ENCODE results near the gene PPFIA2.

DNA sequence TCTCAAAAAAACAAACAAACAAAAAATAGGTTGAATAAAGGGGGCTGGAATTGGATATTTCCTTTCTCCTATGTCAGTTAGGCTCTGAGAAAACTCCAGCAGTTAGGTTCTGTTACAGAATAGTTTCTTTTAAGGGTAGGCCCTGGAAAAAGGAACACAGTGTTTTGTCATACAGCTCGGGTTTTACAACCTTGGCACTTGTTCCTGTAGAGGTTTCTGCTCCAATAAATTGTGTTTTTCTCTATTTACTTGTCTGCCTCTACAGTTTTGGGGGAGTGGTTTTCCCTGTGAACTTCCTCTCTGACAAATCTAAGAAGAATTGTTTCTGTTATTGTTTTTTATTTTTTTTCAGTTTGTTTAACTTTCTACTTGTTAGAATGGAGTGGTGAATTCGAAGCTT, 513.7 kb downstream of the PPFIA2 start:
- TF ChIP-seq CTCF (IDR thresholded peaks at IDR 0.05) (no peak), POLR2AphosphoS5 (IDR thresholded peaks at IDR 0.05) (no peak), POLR2A (IDR thresholded peaks at IDR 0.05) (no peak), EP300 (IDR thresholded peaks at IDR 0.05) (no peak)

Data from stomach (tissue), 4 donors.